HL-60 (cell line): ENCODE data around the gene NARS2.

Experiments used
- DNase-seq, 2 experiments: peaks; one replicate each; pipeline ENCODE4 v3.0.0-alpha.2; 2010 to 2020; ENCODE audit warnings: low read depth in 1 of 2, low spot score in 1 of 2
- H3K27ac ChIP-seq: fragments of 250-450 bp; sonication (Bioruptor Pico); replicated peaks from 2 replicates; pipeline ENCODE4 v1.5.1; 2020; ENCODE audit warnings: mild to moderate bottlenecking, moderate library complexity
- H3K27me3 ChIP-seq: fragments of 250-450 bp; sonication (Bioruptor Pico); 2 replicates; pipeline ENCODE4 v1.5.1; 2021; ENCODE audit warnings: mild to moderate bottlenecking, moderate library complexity; ENCODE audit not compliant: insufficient read depth, poor library complexity, severe bottlenecking
- H3K4me3 ChIP-seq: replicated peaks from 2 replicates; pipeline ENCODE4 v1.5.1; 2011; ENCODE audit warnings: mild to moderate bottlenecking, control low read depth, low read length; ENCODE audit not compliant: insufficient read depth
- GABPA ChIP-seq: IDR thresholded peaks from 2 replicates; pipeline ENCODE4 v1.6.1; 2012; ENCODE audit warnings: low read depth
- POLR2AphosphoS5 ChIP-seq: IDR thresholded peaks from 2 replicates; pipeline ENCODE4 v1.6.1; 2012; ENCODE audit warnings: low read depth
- SPI1 ChIP-seq: IDR thresholded peaks from 2 replicates; pipeline ENCODE4 v1.6.1; 2012; ENCODE audit warnings: low read depth, mild to moderate bottlenecking, borderline replicate concordance
- TF ChIP-seq, protein P1 (sequence below): IDR thresholded peaks from one replicate; pipeline ENCODE4 v1.5.1; 2011; ENCODE audit warnings: low read length, control low read depth, inconsistent platforms; ENCODE audit not compliant: insufficient read depth
- TF ChIP-seq, protein P2 (sequence below): IDR thresholded peaks from 2 replicates; pipeline ENCODE4 v1.6.1; 2012; ENCODE audit warnings: low read depth; ENCODE audit not compliant: insufficient replicate concordance

NARS2 gene

DNA sequence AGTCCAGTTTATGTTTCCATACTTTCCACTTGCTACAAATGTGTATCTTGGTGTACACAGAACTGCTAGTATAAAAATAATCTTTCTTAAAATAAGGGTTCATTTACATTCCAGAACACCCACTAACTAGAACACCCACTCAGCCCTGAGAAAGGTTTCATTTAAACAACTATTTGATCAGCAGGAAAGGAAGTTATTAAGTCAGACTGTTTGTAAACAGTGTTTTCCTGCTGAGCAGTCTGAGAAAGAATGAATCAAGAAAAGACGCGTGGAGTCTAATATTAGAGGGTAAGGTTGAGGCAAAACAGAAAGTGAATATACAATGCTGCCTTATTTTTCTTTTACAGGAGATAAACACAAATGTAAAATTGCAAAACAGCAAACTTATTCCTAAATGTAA, 32.7 kb downstream of the NARS2 start:
- TF ChIP-seq SPI1 (no peak), POLR2AphosphoS5 (no peak), GABPA (no peak)
- TF ChIP-seq, protein P1, sequence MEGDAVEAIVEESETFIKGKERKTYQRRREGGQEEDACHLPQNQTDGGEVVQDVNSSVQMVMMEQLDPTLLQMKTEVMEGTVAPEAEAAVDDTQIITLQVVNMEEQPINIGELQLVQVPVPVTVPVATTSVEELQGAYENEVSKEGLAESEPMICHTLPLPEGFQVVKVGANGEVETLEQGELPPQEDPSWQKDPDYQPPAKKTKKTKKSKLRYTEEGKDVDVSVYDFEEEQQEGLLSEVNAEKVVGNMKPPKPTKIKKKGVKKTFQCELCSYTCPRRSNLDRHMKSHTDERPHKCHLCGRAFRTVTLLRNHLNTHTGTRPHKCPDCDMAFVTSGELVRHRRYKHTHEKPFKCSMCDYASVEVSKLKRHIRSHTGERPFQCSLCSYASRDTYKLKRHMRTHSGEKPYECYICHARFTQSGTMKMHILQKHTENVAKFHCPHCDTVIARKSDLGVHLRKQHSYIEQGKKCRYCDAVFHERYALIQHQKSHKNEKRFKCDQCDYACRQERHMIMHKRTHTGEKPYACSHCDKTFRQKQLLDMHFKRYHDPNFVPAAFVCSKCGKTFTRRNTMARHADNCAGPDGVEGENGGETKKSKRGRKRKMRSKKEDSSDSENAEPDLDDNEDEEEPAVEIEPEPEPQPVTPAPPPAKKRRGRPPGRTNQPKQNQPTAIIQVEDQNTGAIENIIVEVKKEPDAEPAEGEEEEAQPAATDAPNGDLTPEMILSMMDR = no peak
- TF ChIP-seq, protein P2, sequence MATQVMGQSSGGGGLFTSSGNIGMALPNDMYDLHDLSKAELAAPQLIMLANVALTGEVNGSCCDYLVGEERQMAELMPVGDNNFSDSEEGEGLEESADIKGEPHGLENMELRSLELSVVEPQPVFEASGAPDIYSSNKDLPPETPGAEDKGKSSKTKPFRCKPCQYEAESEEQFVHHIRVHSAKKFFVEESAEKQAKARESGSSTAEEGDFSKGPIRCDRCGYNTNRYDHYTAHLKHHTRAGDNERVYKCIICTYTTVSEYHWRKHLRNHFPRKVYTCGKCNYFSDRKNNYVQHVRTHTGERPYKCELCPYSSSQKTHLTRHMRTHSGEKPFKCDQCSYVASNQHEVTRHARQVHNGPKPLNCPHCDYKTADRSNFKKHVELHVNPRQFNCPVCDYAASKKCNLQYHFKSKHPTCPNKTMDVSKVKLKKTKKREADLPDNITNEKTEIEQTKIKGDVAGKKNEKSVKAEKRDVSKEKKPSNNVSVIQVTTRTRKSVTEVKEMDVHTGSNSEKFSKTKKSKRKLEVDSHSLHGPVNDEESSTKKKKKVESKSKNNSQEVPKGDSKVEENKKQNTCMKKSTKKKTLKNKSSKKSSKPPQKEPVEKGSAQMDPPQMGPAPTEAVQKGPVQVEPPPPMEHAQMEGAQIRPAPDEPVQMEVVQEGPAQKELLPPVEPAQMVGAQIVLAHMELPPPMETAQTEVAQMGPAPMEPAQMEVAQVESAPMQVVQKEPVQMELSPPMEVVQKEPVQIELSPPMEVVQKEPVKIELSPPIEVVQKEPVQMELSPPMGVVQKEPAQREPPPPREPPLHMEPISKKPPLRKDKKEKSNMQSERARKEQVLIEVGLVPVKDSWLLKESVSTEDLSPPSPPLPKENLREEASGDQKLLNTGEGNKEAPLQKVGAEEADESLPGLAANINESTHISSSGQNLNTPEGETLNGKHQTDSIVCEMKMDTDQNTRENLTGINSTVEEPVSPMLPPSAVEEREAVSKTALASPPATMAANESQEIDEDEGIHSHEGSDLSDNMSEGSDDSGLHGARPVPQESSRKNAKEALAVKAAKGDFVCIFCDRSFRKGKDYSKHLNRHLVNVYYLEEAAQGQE = no peak
- Histone ChIP-seq H3K4me3 (no peak overlapping the region), H3K27ac (no peak overlapping the region), H3K27me3 (no peaks in the 10 kb centered on the region)
- DNase-seq = no peak

- TF ChIP-seq GABPA = no peak
- TF ChIP-seq, protein P1 = no peak
- no peak overlapping the region for H3K27ac ChIP-seq
- H3K4me3 ChIP-seq = no peak overlapping the region
- H3K27me3 ChIP-seq = no peaks in the 10 kb centered on the region
- no peak for DNase-seq
Observed at GRCh38 chr11:78541537-78541936, 33.1 kb downstream of the NARS2 start.

GRCh38 chr11:78540256-78540655, 34.4 kb downstream of the NARS2 start:
- Histone ChIP-seq H3K27me3 (no peaks in the 10 kb centered on the region), H3K4me3 (no peak overlapping the region), H3K27ac (no peak overlapping the region)
- DNase-seq = no peak
- TF ChIP-seq, protein P1 = no peak
- TF ChIP-seq GABPA (no peak), SPI1 (no peak), POLR2AphosphoS5 (no peak)
- TF ChIP-seq, protein P2 = no peak

DNA sequence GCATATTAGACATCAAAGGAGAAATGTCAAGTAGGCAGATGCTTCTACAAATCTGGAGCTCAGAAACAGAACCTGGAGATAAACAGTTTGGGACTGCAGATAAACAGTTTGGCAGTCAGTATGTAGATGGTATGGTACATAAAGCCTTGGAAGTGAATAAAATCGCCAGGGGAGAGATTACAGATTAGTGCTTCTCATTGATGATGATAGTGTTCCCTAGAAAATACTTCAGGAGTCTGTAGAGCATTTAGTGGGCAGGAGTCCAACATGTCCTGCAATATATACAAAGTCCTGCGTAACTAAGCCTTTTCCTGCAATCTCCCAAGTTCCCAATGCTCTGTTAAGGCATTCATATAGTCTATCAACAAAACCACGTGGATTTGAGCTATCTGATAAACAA, 35.2 kb downstream of the NARS2 start:
- no peak for DNase-seq
- Histone ChIP-seq H3K4me3 (no peak overlapping the region), H3K27me3 (no peaks in the 10 kb centered on the region), H3K27ac (no peak overlapping the region)
- TF ChIP-seq, protein P1 = no peak
- TF ChIP-seq POLR2AphosphoS5 = no peak
- no peak for TF ChIP-seq SPI1
- TF ChIP-seq, protein P2 = no peak
- no peak for TF ChIP-seq GABPA
